KMS-11 (cell line): ENCODE results near the gene UBASH3B.

Experiments used
- H2AFZ ChIP-seq: fragments of 200-600 bp; sonication (generic); 2 replicates; pipeline ENCODE4 v1.6.1; 2016; ENCODE audit warnings: antibody characterized with exemption, mixed run types, low read depth
- H3K27ac ChIP-seq: fragments of 200-600 bp; sonication (generic); 2 replicates; pipeline ENCODE4 v1.6.1; 2016; ENCODE audit warnings: mild to moderate bottlenecking, mixed run types
- H3K27me3 ChIP-seq: fragments of 200-600 bp; sonication (generic); 2 replicates; pipeline ENCODE4 v1.6.1; 2017; ENCODE audit warnings: mild to moderate bottlenecking, low read depth, mixed run types, moderate library complexity; ENCODE audit not compliant: insufficient read depth
- H3K36me3 ChIP-seq: fragments of 200-600 bp; sonication (generic); 2 replicates; pipeline ENCODE4 v1.6.1; 2017; ENCODE audit warnings: mild to moderate bottlenecking, mixed run types; ENCODE audit not compliant: insufficient read depth
- H3K4me1 ChIP-seq: fragments of 200-600 bp; sonication (generic); 2 replicates; pipeline ENCODE4 v1.6.1; 2016; ENCODE audit warnings: mild to moderate bottlenecking, low read depth, mixed run types; ENCODE audit not compliant: poor library complexity, severe bottlenecking
- H3K4me2 ChIP-seq: fragments of 200-600 bp; sonication (generic); 2 replicates; pipeline ENCODE4 v1.7.0; 2016; ENCODE audit warnings: mild to moderate bottlenecking, mixed run types
- H3K4me3 ChIP-seq: fragments of 200-600 bp; sonication (generic); IDR thresholded peaks from 2 replicates; pipeline ENCODE4 v1.6.1; 2017; ENCODE audit warnings: low read depth, low read length, mixed read lengths; ENCODE audit not compliant: insufficient read depth
- H3K79me2 ChIP-seq: fragments of 200-600 bp; sonication (generic); 2 replicates; pipeline ENCODE4 v1.6.1; 2016; ENCODE audit warnings: low read depth, mixed run types; ENCODE audit not compliant: insufficient read depth
- H3K9ac ChIP-seq: fragments of 200-600 bp; sonication (generic); 2 replicates; pipeline ENCODE4 v1.6.1; 2016; ENCODE audit warnings: mild to moderate bottlenecking, mixed run types
- H4K20me1 ChIP-seq: fragments of 200-600 bp; sonication (generic); 2 replicates; pipeline ENCODE4 v1.6.1; 2016; ENCODE audit warnings: mild to moderate bottlenecking, mixed run types; ENCODE audit not compliant: insufficient read depth
- CTCF ChIP-seq: fragments of 200-600 bp; sonication (generic); conservative IDR thresholded peaks from 2 replicates; pipeline ENCODE4 v1.6.1; 2017; ENCODE audit warnings: low read depth, mild to moderate bottlenecking, antibody characterized with exemption, low read length, moderate library complexity, mixed read lengths

UBASH3B gene

GRCh38 chr11:122782222-122782621 is 126.7 kb downstream of the UBASH3B start:
- Histone ChIP-seq H3K36me3 (no peaks in the 10 kb centered on the region), H3K4me2 (no peak overlapping the region), H3K27ac (no peak overlapping the region), H2AFZ (no peak overlapping the region), H3K9ac (no peak overlapping the region), H3K79me2 (no peaks in the 10 kb centered on the region), H3K4me3 (no peak overlapping the region), H3K4me1 (no peaks in the 10 kb centered on the region), H3K27me3 (no peaks in the 10 kb centered on the region), H4K20me1 (no peaks in the 10 kb centered on the region)
- no peak for TF ChIP-seq CTCF

- H3K4me1 ChIP-seq, result no peaks in the 10 kb centered on the region
- no peak overlapping the region for H3K4me3 ChIP-seq
- no peaks in the 10 kb centered on the region for H4K20me1 ChIP-seq
- no peaks in the 10 kb centered on the region for H3K36me3 ChIP-seq
- H3K9ac ChIP-seq, result no peak overlapping the region
- no peak overlapping the region for H3K4me2 ChIP-seq
- no peaks in the 10 kb centered on the region for H3K27me3 ChIP-seq
- H3K79me2 ChIP-seq, result no peaks in the 10 kb centered on the region
- TF ChIP-seq CTCF, result no peak
- no peak overlapping the region for H3K27ac ChIP-seq
- no peak overlapping the region for H2AFZ ChIP-seq
Observed at GRCh38 chr11:122784325-122784955, 128.9 kb downstream of the UBASH3B start.

GRCh38 chr11:122785031-122785541 is 129.6 kb downstream of the UBASH3B start:
- Histone ChIP-seq H2AFZ (no peak overlapping the region), H4K20me1 (no peaks in the 10 kb centered on the region), H3K27me3 (no peaks in the 10 kb centered on the region), H3K79me2 (no peaks in the 10 kb centered on the region), H3K4me1 (no peaks in the 10 kb centered on the region), H3K27ac (no peak overlapping the region), H3K4me3 (no peak overlapping the region), H3K4me2 (no peak overlapping the region), H3K9ac (no peak overlapping the region), H3K36me3 (no peaks in the 10 kb centered on the region)
- TF ChIP-seq CTCF, result no peak

GRCh38 chr11:122786896-122787295 is 131.4 kb downstream of the UBASH3B start:
- Histone ChIP-seq H3K4me1 (no peaks in the 10 kb centered on the region), H4K20me1 (no peaks in the 10 kb centered on the region), H3K9ac (no peak overlapping the region), H3K4me3 (no peak overlapping the region), H2AFZ (no peak overlapping the region), H3K27ac (no peak overlapping the region), H3K36me3 (no peaks in the 10 kb centered on the region), H3K79me2 (no peaks in the 10 kb centered on the region), H3K4me2 (no peak overlapping the region), H3K27me3 (no peaks in the 10 kb centered on the region)
- TF ChIP-seq CTCF, result no peak
